ENCODE measurements around the gene NDOR1.

Gene NDOR1

DNA sequence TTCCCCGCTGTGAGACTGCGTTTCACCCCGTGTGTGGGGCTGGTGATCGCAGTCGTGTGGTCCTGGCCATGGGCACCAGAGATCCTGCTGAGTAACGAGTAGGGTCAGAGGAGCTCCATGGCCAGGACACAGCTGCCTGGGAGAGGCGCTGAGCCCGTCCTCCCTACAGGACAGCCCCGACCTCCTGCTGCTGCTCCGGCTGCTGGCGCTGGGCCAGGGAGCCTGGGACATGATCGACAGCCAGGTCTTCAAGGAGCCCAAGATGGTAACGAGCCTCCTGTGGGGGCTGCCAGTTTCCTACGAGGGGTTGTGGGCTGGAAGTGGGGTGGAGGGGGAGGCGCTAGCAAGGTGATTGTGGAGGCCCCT, 60.6 kb downstream of the NDOR1 start:
- no peak for DNase-seq

Data from T-helper 9 cell (primary cell).